SK-N-SH (cell line): ENCODE results near the gene FCRL3. TPM values are rescaled to one million over a fixed set of nuclear protein-coding genes. Genes with fewer than 3 reads are reported as not detected.

Source experiments
- CTCF ChIA-PET: fragments of 300-600, 350-600 bp; formaldehyde crosslinking; extraction: SDS; loops from one replicate; lab custom pipeline; 2021; lab: Yijun Ruan, JAX
- POLR2A ChIA-PET: fragments of 350-600 bp; sonication (Branson Sonifier 250); formaldehyde crosslinking; extraction: SDS; loops from one replicate; lab custom pipeline; 2020; ENCODE audit warnings: antibody characterized with exemption, inconsistent platforms; lab: Yijun Ruan, JAX
- DNase-seq: peaks from one replicate; pipeline ENCODE4 v3.0.0; 2012
- H2AFZ ChIP-seq: fragments of 200-600 bp; sonication (generic); 2 replicates; pipeline ENCODE4 v1.8.1; 2016; ENCODE audit warnings: antibody characterized with exemption, mild to moderate bottlenecking, low read depth
- H3F3A ChIP-seq: fragments of 200-600 bp; sonication (generic); replicated peaks from 2 replicates; pipeline ENCODE3; 2016; ENCODE audit warnings: antibody characterized with exemption, mild to moderate bottlenecking; ENCODE audit not compliant: insufficient read depth
- H3K27ac ChIP-seq, 2 experiments: fragments of 200-500 bp in 1 of 2; fragments of 200-600 bp in 1 of 2; sonication (Bioruptor generic) in 1 of 2; sonication (generic), shearing (Covaris generic) in 1 of 2; 2 replicates each; pipeline versions ENCODE4 v1.5.1 to v1.6.1; 2014 to 2016; ENCODE audit warnings: low read depth in 2 of 2, inconsistent platforms in 1 of 2, low read length in 1 of 2, mild to moderate bottlenecking in 1 of 2, mixed read lengths in 1 of 2
- H3K27me3 ChIP-seq: fragments of 200-600 bp; sonication (generic), shearing (Covaris generic); 2 replicates; pipeline ENCODE4 v1.6.1; 2016; ENCODE audit warnings: mixed run types; ENCODE audit not compliant: insufficient read depth
- H3K36me3 ChIP-seq, 2 experiments: fragments of 200-500 bp in 1 of 2; fragments of 200-600 bp in 1 of 2; sonication (Bioruptor generic) in 1 of 2; sonication (generic) in 1 of 2; replicated peaks in 1 of 2; 2 replicates each; pipeline versions ENCODE3 to v1.5.1; 2014 to 2016; ENCODE audit warnings: low read length in 1 of 2, mild to moderate bottlenecking in 1 of 2; ENCODE audit not compliant: insufficient read depth in 2 of 2, control insufficient read depth in 1 of 2
- H3K4me1 ChIP-seq, 2 experiments: fragments of 200-500 bp in 1 of 2; fragments of 200-600 bp in 1 of 2; sonication (Bioruptor generic) in 1 of 2; sonication (generic), shearing (Covaris generic) in 1 of 2; 2 replicates each; pipeline versions ENCODE4 v1.5.1 to v1.6.1; 2014 to 2016; ENCODE audit warnings: low read depth in 1 of 2, low read length in 1 of 2, mixed run types in 1 of 2; ENCODE audit not compliant: insufficient read depth in 2 of 2, control insufficient read depth in 1 of 2
- H3K4me2 ChIP-seq: fragments of 200-600 bp; sonication (generic), shearing (Covaris generic); 2 replicates; pipeline ENCODE4 v1.6.1; 2017; ENCODE audit warnings: mixed run types
- H3K4me3 ChIP-seq, 2 experiments: fragments of 200-500 bp in 1 of 2; fragments of 200-600 bp in 1 of 2; sonication (Bioruptor generic) in 1 of 2; sonication (generic), shearing (Covaris generic) in 1 of 2; 2 replicates each; pipeline versions ENCODE4 v1.5.1 to v1.8.1; 2014 to 2016; ENCODE audit warnings: low read depth in 2 of 2, inconsistent platforms in 1 of 2, low read length in 1 of 2, mild to moderate bottlenecking in 1 of 2, mixed read lengths in 1 of 2, moderate library complexity in 1 of 2
- H3K79me2 ChIP-seq: fragments of 200-600 bp; sonication (generic); 2 replicates; pipeline ENCODE4 v1.8.1; 2017; ENCODE audit warnings: mild to moderate bottlenecking; ENCODE audit not compliant: insufficient read depth
- H3K9ac ChIP-seq: fragments of 200-600 bp; sonication (generic); 2 replicates; pipeline ENCODE4 v1.6.1; 2017; ENCODE audit warnings: mixed run types
- H3K9me2 ChIP-seq: fragments of 200-600 bp; sonication (generic); 2 replicates; pipeline ENCODE4 v1.6.1; 2017; ENCODE audit warnings: mixed run types
- H3K9me3 ChIP-seq: fragments of 200-600 bp; sonication (generic); 2 replicates; pipeline ENCODE4 v1.6.1; 2017; ENCODE audit warnings: mixed run types, mild to moderate bottlenecking, moderate library complexity
- H4K20me1 ChIP-seq: fragments of 200-600 bp; sonication (generic); 2 replicates; pipeline ENCODE4 v1.6.1; 2017; ENCODE audit warnings: mild to moderate bottlenecking, mixed run types; ENCODE audit not compliant: insufficient read depth
- CHD2 ChIP-seq: fragments of 150-350 bp; IDR thresholded peaks from 2 replicates; pipeline ENCODE4 v1.6.1; 2018; ENCODE audit warnings: low read length; ENCODE audit not compliant: partially characterized antibody
- CTCF ChIP-seq: fragments of 200-600 bp; sonication (generic); IDR thresholded peaks from 2 replicates; pipeline ENCODE4 v1.6.1; 2017; ENCODE audit warnings: antibody characterized with exemption, mild to moderate bottlenecking, moderate library complexity
- ELF1 ChIP-seq: IDR thresholded peaks from 2 replicates; pipeline ENCODE4 v1.4.0; 2012
- EP300 ChIP-seq, 2 experiments: IDR thresholded peaks; 2 replicates each; pipeline versions ENCODE4 v1.4.0 to v1.6.1; 2012; ENCODE audit warnings: borderline replicate concordance in 1 of 2, low read depth in 1 of 2, low read length in 1 of 2
- EZH2phosphoT487 ChIP-seq: fragments of 200-600 bp; sonication (generic); IDR thresholded peaks from 2 replicates; pipeline ENCODE4 v1.6.1; 2017; ENCODE audit warnings: low read depth, mixed run types, mild to moderate bottlenecking, antibody characterized with exemption, moderate library complexity, borderline replicate concordance
- FOSL2 ChIP-seq: IDR thresholded peaks from 2 replicates; pipeline ENCODE4 v1.4.0; 2012; ENCODE audit warnings: low read depth, mild to moderate bottlenecking, moderate library complexity, borderline replicate concordance
- FOXJ3 ChIP-seq: sonication (generic); formaldehyde crosslinking; IDR thresholded peaks from 2 replicates; pipeline ENCODE4 v1.5.1; 2020; ENCODE audit warnings: mild to moderate bottlenecking, missing genetic modification reagents
- FOXM1 ChIP-seq: IDR thresholded peaks from 2 replicates; pipeline ENCODE4 v1.4.0; 2012; ENCODE audit warnings: low read depth, mild to moderate bottlenecking
- GATA2 ChIP-seq: sonication (generic); formaldehyde crosslinking; IDR thresholded peaks from 2 replicates; pipeline ENCODE4 v1.5.0; 2020; ENCODE audit warnings: mild to moderate bottlenecking, missing genetic modification reagents
- IRF3 ChIP-seq: fragments of 150-350 bp; IDR thresholded peaks from 2 replicates; pipeline ENCODE4 v1.6.1; 2016; ENCODE audit warnings: mild to moderate bottlenecking, low read depth, low read length
- RXRA ChIP-seq: IDR thresholded peaks from 2 replicates; pipeline ENCODE4 v1.4.0; 2012; ENCODE audit warnings: low read depth, mild to moderate bottlenecking, borderline replicate concordance
- TCF12 ChIP-seq: IDR thresholded peaks from 2 replicates; pipeline ENCODE4 v1.4.0; 2012
- TEAD4 ChIP-seq: IDR thresholded peaks from 2 replicates; pipeline ENCODE4 v1.4.0; 2012; ENCODE audit warnings: mild to moderate bottlenecking, borderline replicate concordance; ENCODE audit not compliant: insufficient read depth
- USF2 ChIP-seq: fragments of 150-350 bp; IDR thresholded peaks from 2 replicates; pipeline ENCODE4 v1.6.1; 2017; ENCODE audit warnings: antibody characterized with exemption, low read length, low read depth, borderline replicate concordance
- WGBS: methylation state at CpG from one replicate; pipeline ENCODE4 v1.1.6; 2017; ENCODE audit warnings: low lambda C conversion rate; 5-methylcytosine and 5-hydroxymethylcytosine counted together
- polyA plus RNA-seq, 3 experiments: library from polyadenylated mRNA; depleted of rRNA; stranded (reverse); fragments of >200 nt; gene quantifications; 2 replicates each; pipeline ENCODE4 v1.2.3, GENCODE V29; 2012
- TF ChIP-seq, protein P1 (sequence below): IDR thresholded peaks from 2 replicates; pipeline ENCODE4; 2012

Gene FCRL3
- polyA plus RNA-seq, 1 of the 3 experiments (the other 2 are of a cell fraction): not detected

DNA sequence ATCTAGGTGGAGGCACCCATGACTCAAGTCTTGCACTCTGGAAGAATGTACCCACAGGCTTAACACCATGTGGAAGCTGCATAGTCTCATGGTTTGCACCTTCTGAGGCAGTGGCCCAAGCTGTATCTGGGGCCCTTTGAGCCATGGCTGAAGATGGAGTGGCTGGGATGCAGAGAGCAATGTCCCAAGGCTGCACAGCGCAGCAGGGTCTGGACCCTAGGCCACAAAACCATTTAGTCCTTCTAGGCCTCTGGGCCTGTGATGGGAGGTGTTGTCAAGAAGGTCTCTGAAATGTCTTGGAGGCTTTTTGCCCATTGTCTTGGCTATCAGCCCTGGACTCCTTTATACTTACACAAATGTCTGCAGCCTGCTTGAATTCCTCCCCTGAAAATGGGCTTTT is 21.4 kb upstream of the FCRL3 start (continued):
- TF ChIP-seq, protein P1, sequence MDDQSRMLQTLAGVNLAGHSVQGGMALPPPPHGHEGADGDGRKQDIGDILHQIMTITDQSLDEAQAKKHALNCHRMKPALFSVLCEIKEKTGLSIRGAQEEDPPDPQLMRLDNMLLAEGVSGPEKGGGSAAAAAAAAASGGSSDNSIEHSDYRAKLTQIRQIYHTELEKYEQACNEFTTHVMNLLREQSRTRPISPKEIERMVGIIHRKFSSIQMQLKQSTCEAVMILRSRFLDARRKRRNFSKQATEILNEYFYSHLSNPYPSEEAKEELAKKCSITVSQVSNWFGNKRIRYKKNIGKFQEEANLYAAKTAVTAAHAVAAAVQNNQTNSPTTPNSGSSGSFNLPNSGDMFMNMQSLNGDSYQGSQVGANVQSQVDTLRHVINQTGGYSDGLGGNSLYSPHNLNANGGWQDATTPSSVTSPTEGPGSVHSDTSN: no peak
- TF ChIP-seq FOXM1 (no peak), CTCF (no peak)

- H3K9me2 ChIP-seq: no peaks in the 10 kb centered on the region
- H3K4me2 ChIP-seq: no peak overlapping the region
- H3K27me3 ChIP-seq: no peaks in the 10 kb centered on the region
- H3F3A ChIP-seq: no peaks in the 10 kb centered on the region
- WGBS: 0% methylated on average over 5 of the region's 5 CpGs
- no peaks in the 10 kb centered on the region for H3K4me1 ChIP-seq
- H3K36me3 ChIP-seq: no peaks in the 10 kb centered on the region
- H3K4me3 ChIP-seq: no peak overlapping the region
- CTCF ChIA-PET: no interaction called here
- no peak overlapping the region for H2AFZ ChIP-seq
- no peak overlapping the region for H3K9ac ChIP-seq
- H3K27ac ChIP-seq: no peak overlapping the region
- no peak for TF ChIP-seq TCF12
- no peak for TF ChIP-seq CHD2
- no peak for TF ChIP-seq USF2
- TF ChIP-seq ELF1: no peak
- DNase-seq: no peak
- no peaks in the 10 kb centered on the region for H4K20me1 ChIP-seq
- POLR2A ChIA-PET: no interaction called here
- H3K9me3 ChIP-seq: no peaks in the 10 kb centered on the region
- H3K79me2 ChIP-seq: no peaks in the 10 kb centered on the region
These were observed 15.2 kb upstream of the FCRL3 start for GRCh38 chr1:157715736-157716135.

DNA sequence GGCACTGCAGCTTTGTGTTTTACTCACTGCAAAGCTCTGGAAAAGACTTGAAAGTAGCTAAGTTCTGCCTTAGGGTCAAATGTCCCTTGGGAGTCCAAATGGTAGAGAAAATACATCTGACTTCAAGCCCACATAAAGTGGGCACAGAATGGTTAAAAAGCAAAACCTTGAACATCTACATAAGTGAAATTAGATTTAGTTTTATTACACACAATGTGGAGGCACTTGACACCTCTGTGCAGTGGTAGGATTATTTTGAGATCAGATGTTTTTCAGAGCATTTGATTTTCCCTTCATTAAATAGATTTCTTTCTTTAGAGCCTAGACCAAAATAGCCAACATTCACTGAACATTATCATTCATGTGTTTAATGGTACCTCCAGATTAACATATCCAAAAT is 11.2 kb upstream of the FCRL3 start:
- Histone ChIP-seq H3K36me3 (no peaks in the 10 kb centered on the region), H2AFZ (no peak overlapping the region), H4K20me1 (no peaks in the 10 kb centered on the region), H3K4me2 (no peak overlapping the region), H3F3A (no peaks in the 10 kb centered on the region), H3K9me3 (no peaks in the 10 kb centered on the region), H3K4me1 (no peaks in the 10 kb centered on the region), H3K9ac (no peak overlapping the region), H3K27me3 (peaks cover 3% of the 10 kb centered on the region; the same call in 1 of the 2 replicates), H3K9me2 (no peaks in the 10 kb centered on the region), H3K79me2 (no peaks in the 10 kb centered on the region), H3K4me3 (no peak overlapping the region), H3K27ac (no peak overlapping the region)
- ChIA-PET CTCF (interaction anchor here (0.6 to 1.3 kb wide), 2 partner anchors 131 to 152 kb away, joined by 3 read pairs; no protein-coding TSS in a partner anchor), POLR2A (no interaction called here)
- DNase-seq: no peak
- no peak for TF ChIP-seq IRF3
- TF ChIP-seq, protein P1: no peak
- no peak for TF ChIP-seq EZH2phosphoT487
- TF ChIP-seq CHD2: no peak
- no peak for TF ChIP-seq EP300 (IDR thresholded peaks at IDR 0.05; ENCODE audit: borderline replicate concordance in 1 of 2, low read depth in 1 of 2, low read length in 1 of 2)
- no peak for TF ChIP-seq GATA2
- TF ChIP-seq TCF12: no peak
- TF ChIP-seq CTCF: no peak
- TF ChIP-seq ELF1: no peak
- no peak for TF ChIP-seq RXRA
- no peak for TF ChIP-seq USF2
- TF ChIP-seq TEAD4: no peak
- no peak for TF ChIP-seq FOSL2
- no peak for TF ChIP-seq FOXJ3
